ENCODE results near the gene SLC6A9.

SLC6A9 gene

GRCh38 chr1:44044071-44044801 lies 13.0 kb upstream of the SLC6A9 start:
- TF ChIP-seq, protein P1, sequence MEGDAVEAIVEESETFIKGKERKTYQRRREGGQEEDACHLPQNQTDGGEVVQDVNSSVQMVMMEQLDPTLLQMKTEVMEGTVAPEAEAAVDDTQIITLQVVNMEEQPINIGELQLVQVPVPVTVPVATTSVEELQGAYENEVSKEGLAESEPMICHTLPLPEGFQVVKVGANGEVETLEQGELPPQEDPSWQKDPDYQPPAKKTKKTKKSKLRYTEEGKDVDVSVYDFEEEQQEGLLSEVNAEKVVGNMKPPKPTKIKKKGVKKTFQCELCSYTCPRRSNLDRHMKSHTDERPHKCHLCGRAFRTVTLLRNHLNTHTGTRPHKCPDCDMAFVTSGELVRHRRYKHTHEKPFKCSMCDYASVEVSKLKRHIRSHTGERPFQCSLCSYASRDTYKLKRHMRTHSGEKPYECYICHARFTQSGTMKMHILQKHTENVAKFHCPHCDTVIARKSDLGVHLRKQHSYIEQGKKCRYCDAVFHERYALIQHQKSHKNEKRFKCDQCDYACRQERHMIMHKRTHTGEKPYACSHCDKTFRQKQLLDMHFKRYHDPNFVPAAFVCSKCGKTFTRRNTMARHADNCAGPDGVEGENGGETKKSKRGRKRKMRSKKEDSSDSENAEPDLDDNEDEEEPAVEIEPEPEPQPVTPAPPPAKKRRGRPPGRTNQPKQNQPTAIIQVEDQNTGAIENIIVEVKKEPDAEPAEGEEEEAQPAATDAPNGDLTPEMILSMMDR (IDR thresholded peaks at IDR 0.05; ENCODE audit: control insufficient read depth, insufficient read depth, low read depth, low read length, missing control alignments), result no peak
- H3K4me3 ChIP-seq (ENCODE audit: control insufficient read depth, low read depth, low read length), result no peak overlapping the region
- DNase-seq (ENCODE audit: low read depth), result no peak

DNA sequence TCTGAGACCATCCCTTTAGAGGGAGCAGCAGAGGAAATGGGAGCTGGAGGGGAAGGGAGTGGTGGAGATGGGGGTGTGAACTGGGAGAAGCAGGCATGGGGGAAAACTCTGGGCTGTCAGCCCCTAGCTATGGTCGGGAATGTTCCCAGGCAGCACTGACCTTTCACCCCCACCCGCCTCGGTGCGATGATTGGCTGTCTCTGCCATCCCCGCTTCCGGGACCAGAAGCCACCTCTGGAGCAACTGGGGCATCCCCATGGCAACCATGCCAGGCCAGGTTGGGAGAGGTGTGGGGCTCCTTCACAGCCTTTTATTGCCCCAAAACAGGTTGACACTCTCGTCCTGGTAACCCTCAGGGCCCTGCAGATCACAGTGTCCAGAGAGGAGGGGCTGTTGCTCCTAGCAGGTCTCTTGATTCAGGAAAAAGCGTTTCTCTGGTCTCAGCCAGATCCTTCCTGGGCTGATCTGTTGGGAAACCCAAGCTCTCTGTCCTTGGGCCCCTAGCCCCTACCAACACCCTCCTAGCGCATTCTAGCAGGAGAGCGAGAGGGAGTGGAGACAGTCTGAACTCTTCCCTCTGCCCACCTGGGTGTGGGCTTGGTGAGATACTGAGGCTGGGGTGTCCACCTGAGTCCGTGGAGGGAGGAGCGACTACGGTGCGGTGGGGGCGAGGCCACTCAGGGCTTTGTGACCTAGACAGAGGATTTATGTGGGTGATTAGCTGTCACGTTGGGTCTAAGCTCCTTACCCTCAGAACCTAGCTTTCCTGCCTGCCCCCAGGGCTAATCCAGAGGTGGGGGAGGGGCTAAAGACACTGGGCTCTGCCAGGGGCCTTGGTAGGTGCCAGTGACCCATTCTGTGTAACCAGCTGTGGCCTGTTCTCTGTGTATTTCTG lies 12.2 kb upstream of the SLC6A9 start:
- DNase-seq (ENCODE audit: low read depth), result no peak
- H3K4me3 ChIP-seq (ENCODE audit: control insufficient read depth, low read depth, low read length), result no peak overlapping the region
- TF ChIP-seq, protein P1 (IDR thresholded peaks at IDR 0.05; ENCODE audit: control insufficient read depth, insufficient read depth, low read depth, low read length, missing control alignments), result no peak

GRCh38 chr1:44040846-44041245 lies 9.6 kb upstream of the SLC6A9 start:
- TF ChIP-seq, protein P1 (IDR thresholded peaks at IDR 0.05; ENCODE audit: control insufficient read depth, insufficient read depth, low read depth, low read length, missing control alignments), result no peak
- peak; percentile 54 for DNase-seq (ENCODE audit: low read depth)
- no peak overlapping the region for H3K4me3 ChIP-seq (ENCODE audit: control insufficient read depth, low read depth, low read length)

DNA sequence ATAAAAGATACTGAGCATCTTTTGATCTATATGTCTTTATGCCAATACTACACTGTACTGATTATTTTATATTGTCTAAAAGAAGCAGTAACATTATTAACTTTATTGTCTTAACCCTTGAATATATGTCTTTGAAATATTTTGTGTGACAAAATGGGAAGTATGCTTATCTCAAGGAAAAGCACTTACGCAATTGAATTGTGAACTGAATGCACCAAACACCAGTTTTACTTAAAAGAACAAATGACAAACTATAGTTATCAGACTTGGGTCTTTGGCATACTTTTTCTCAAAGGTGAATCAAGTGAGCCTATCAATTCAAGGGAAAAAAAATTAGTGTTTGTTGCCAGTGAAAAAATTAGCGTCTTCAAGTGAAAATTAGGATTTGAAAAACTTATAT lies 9.2 kb upstream of the SLC6A9 start:
- DNase-seq (ENCODE audit: low read depth), result no peak
- TF ChIP-seq, protein P1 (IDR thresholded peaks at IDR 0.05; ENCODE audit: control insufficient read depth, insufficient read depth, low read depth, low read length, missing control alignments), result no peak
- no peak overlapping the region for H3K4me3 ChIP-seq (ENCODE audit: control insufficient read depth, low read depth, low read length)

DNA sequence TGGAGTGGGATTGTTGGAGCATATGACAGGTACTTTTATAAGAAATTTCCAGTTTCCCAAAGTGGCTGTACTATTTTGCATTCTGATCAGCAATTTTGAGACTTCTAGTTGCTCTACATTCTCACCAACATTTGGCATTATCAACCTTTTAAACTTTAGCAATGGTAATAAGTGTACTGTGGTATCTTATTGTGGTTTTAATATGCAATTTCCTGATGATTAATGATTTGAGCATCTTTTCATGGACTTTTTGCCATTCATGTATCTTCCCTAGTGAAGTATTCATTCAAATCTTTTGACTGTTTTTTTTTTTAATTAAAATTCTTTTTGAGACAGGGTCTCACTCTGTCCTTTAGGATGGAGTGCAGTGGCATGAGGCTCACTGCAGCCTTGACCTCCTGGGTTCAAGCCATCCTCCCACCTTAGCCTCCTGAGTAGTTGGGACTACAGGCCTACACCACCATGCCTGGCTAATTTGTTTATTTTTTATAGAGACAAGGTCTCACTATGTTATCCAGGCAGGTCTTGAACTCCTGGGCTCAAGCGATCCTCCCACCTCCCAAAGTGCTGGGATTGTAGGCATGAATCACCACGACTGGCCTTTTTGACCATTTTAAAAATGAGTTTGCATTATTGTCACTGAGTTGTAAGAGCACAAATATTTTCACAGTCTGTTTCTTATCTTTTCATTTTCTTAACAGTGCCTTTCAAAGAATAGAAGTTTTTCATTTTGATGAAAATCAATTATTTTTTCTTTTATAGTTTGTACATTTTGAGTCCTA lies 7.8 kb upstream of the SLC6A9 start:
- TF ChIP-seq, protein P1 (IDR thresholded peaks at IDR 0.05; ENCODE audit: control insufficient read depth, insufficient read depth, low read depth, low read length, missing control alignments), result no peak
- DNase-seq (ENCODE audit: low read depth), result no peak
- no peak overlapping the region for H3K4me3 ChIP-seq (ENCODE audit: control insufficient read depth, low read depth, low read length)

- H3K4me3 ChIP-seq (ENCODE audit: control insufficient read depth, low read depth, low read length), result no peak overlapping the region
- no peak for DNase-seq (ENCODE audit: low read depth)
- TF ChIP-seq, protein P1 (IDR thresholded peaks at IDR 0.05; ENCODE audit: control insufficient read depth, insufficient read depth, low read depth, low read length, missing control alignments), result no peak
Measured at GRCh38 chr1:44037154-44037553, 5.9 kb upstream of the SLC6A9 start.

All from AG09309 (cell line).